H1 (cell line): ENCODE measurements around the gene YY1AP1. TPM values are rescaled to one million over a fixed set of nuclear protein-coding genes. Genes with fewer than 3 reads are reported as not detected.

ENCODE experiments used
- CTCF ChIA-PET: fragments of 300-600 bp; sonication (Branson Sonifier 250); formaldehyde crosslinking; loops from one replicate; lab custom pipeline; 2021; ENCODE audit not compliant: partially characterized antibody; lab: Charles Lee
- POLR2A ChIA-PET: fragments of 300-600 bp; sonication (Branson Sonifier 250); formaldehyde crosslinking; loops from one replicate; lab custom pipeline; 2021; ENCODE audit warnings: inconsistent platforms; ENCODE audit not compliant: partially characterized antibody; lab: Charles Lee
- DNase-seq, 2 experiments: peaks; one replicate each; pipeline versions ENCODE4 v3.0.0 to v3.0.0-alpha.2; 2010 to 2022; ENCODE audit warnings: low spot score in 2 of 2, low read depth in 1 of 2, mixed read lengths in 1 of 2
- FAIRE-seq: peaks from 2 replicates; lab custom pipeline; 2011; peaks lifted over from hg19 to GRCh38; lab: Jason Lieb, UNC
- H2AFZ ChIP-seq: 2 replicates; pipeline ENCODE4 v1.8.1; 2012; ENCODE audit warnings: low read length, inconsistent platforms
- H2AK5ac ChIP-seq: 2 replicates; pipeline ENCODE4 v1.6.1; 2013; ENCODE audit warnings: low read depth, low read length
- H2BK120ac ChIP-seq: replicated peaks from 2 replicates; pipeline ENCODE3; 2013; ENCODE audit warnings: low read depth, low read length, inconsistent platforms
- H2BK12ac ChIP-seq: 2 replicates; pipeline ENCODE4 v1.6.1; 2013; ENCODE audit warnings: low read depth, low read length
- H2BK15ac ChIP-seq: 2 replicates; pipeline ENCODE4 v1.6.1; 2013; ENCODE audit warnings: low read length
- H2BK20ac ChIP-seq: 2 replicates; pipeline ENCODE4 v1.6.1; 2013; ENCODE audit warnings: low read length
- H2BK5ac ChIP-seq: 2 replicates; pipeline ENCODE4 v1.6.1; 2013; ENCODE audit warnings: low read depth, low read length
- H3K14ac ChIP-seq: 2 replicates; pipeline ENCODE4 v1.6.1; 2013; ENCODE audit warnings: inconsistent platforms; ENCODE audit not compliant: insufficient read length
- H3K18ac ChIP-seq: 2 replicates; pipeline ENCODE4 v1.6.1; 2013; ENCODE audit warnings: low read length; ENCODE audit errors: extremely low read depth
- H3K23ac ChIP-seq: 2 replicates; pipeline ENCODE4 v1.6.1; 2013; ENCODE audit warnings: inconsistent platforms; ENCODE audit not compliant: insufficient read length
- H3K23me2 ChIP-seq: 2 replicates; pipeline ENCODE4 v1.6.1; 2013; ENCODE audit warnings: low read depth, low read length
- H3K27ac ChIP-seq: 2 replicates; pipeline ENCODE4 v1.6.1; 2011; ENCODE audit warnings: low read depth, low read length, inconsistent platforms
- H3K27me3 ChIP-seq, 4 experiments: replicated peaks in 1 of 4; 1 replicate in 1 of 4; 2 replicates in 3 of 4; pipeline versions ENCODE4 v1.6.1 to v1.8.1; 2011 to 2013; ENCODE audit warnings: low read length in 3 of 4, mild to moderate bottlenecking in 3 of 4, inconsistent platforms in 2 of 4, mixed read lengths in 2 of 4, moderate library complexity in 1 of 4; ENCODE audit not compliant: control insufficient read depth in 3 of 4, insufficient read depth in 3 of 4; ENCODE audit errors: extremely low read depth in 1 of 4
- H3K36me3 ChIP-seq, 4 experiments: 2 replicates each; pipeline versions ENCODE4 v1.6.1 to v1.8.1; 2011 to 2013; ENCODE audit warnings: mild to moderate bottlenecking in 4 of 4, low read length in 3 of 4, moderate library complexity in 2 of 4, control low read depth in 1 of 4, inconsistent platforms in 1 of 4; ENCODE audit not compliant: insufficient read depth in 4 of 4, control insufficient read depth in 2 of 4
- H3K4ac ChIP-seq: replicated peaks from 2 replicates; pipeline ENCODE3; 2013; ENCODE audit warnings: low read length, low read depth, mixed read lengths, inconsistent platforms; ENCODE audit not compliant: insufficient read length
- H3K4me1 ChIP-seq, 4 experiments: replicated peaks in 1 of 4; 1 replicate in 1 of 4; 2 replicates in 3 of 4; pipeline versions ENCODE4 v1.6.1 to v1.8.1; 2011 to 2013; ENCODE audit warnings: low read length in 3 of 4, inconsistent platforms in 2 of 4, mixed read lengths in 1 of 4; ENCODE audit not compliant: insufficient read depth in 4 of 4, control insufficient read depth in 3 of 4
- H3K4me2 ChIP-seq, 2 experiments: 2 replicates each; pipeline versions ENCODE4 v1.6.1 to v1.8.1; 2011 to 2013; ENCODE audit warnings: low read depth in 2 of 2, low read length in 2 of 2, control low read depth in 1 of 2, inconsistent platforms in 1 of 2, mild to moderate bottlenecking in 1 of 2; ENCODE audit not compliant: insufficient read depth in 1 of 2
- H3K4me3 ChIP-seq, 4 experiments: fragments of 200-600, 300-600 bp in 1 of 4; sonication (generic), shearing (Covaris generic), sonication (Bioruptor Twin) in 1 of 4; 2 replicates each; pipeline versions ENCODE4 v1.5.1 to v1.8.1; 2011 to 2016; ENCODE audit warnings: low read length in 4 of 4, low read depth in 3 of 4, control low read depth in 2 of 4, inconsistent platforms in 2 of 4, mild to moderate bottlenecking in 2 of 4, mixed read lengths in 1 of 4, moderate library complexity in 1 of 4; ENCODE audit not compliant: insufficient read depth in 2 of 4; ENCODE audit errors: extremely low read depth in 1 of 4
- H3K56ac ChIP-seq: replicated peaks from 2 replicates; pipeline ENCODE3; 2013; ENCODE audit warnings: low read depth, mild to moderate bottlenecking, mixed read lengths, low read length, inconsistent platforms; ENCODE audit not compliant: insufficient read length
- H3K79me1 ChIP-seq: 2 replicates; pipeline ENCODE4 v1.6.1; 2013; ENCODE audit warnings: low read depth, low read length, control low read depth
- H3K79me2 ChIP-seq, 2 experiments: 2 replicates each; pipeline versions ENCODE4 v1.6.1 to v1.8.1; 2012 to 2013; ENCODE audit warnings: low read length in 2 of 2, mild to moderate bottlenecking in 2 of 2, inconsistent platforms in 1 of 2; ENCODE audit not compliant: insufficient read depth in 2 of 2, control insufficient read depth in 1 of 2
- H3K9ac ChIP-seq, 4 experiments: replicated peaks in 1 of 4; 1 replicate in 1 of 4; 2 replicates in 3 of 4; pipeline versions ENCODE4 v1.6.1 to v1.8.1; 2011 to 2013; ENCODE audit warnings: low read depth in 3 of 4, low read length in 3 of 4, control low read depth in 2 of 4, mild to moderate bottlenecking in 2 of 4, moderate library complexity in 2 of 4, inconsistent platforms in 1 of 4; ENCODE audit errors: extremely low read depth in 1 of 4
- H3K9me3 ChIP-seq, 2 experiments: 2 replicates each; pipeline versions ENCODE4 v1.6.1 to v1.8.1; 2012 to 2013; ENCODE audit warnings: mild to moderate bottlenecking in 2 of 2, moderate library complexity in 2 of 2, control low read depth in 1 of 2, inconsistent platforms in 1 of 2, low read depth in 1 of 2, low read length in 1 of 2, mixed read lengths in 1 of 2; ENCODE audit not compliant: insufficient read depth in 2 of 2
- H4K20me1 ChIP-seq, 2 experiments: replicated peaks in 1 of 2; 2 replicates each; pipeline versions ENCODE3 to v1.8.1; 2011 to 2013; ENCODE audit warnings: inconsistent platforms in 2 of 2, low read length in 2 of 2, mild to moderate bottlenecking in 1 of 2; ENCODE audit not compliant: insufficient read depth in 2 of 2, control insufficient read depth in 1 of 2
- H4K5ac ChIP-seq: 2 replicates; pipeline ENCODE4 v1.6.1; 2013; ENCODE audit warnings: low read length, low read depth, mixed read lengths, inconsistent platforms; ENCODE audit not compliant: insufficient read length
- H4K8ac ChIP-seq: 2 replicates; pipeline ENCODE4 v1.8.0; 2013; ENCODE audit warnings: mild to moderate bottlenecking, moderate library complexity, low read length, inconsistent platforms; ENCODE audit not compliant: insufficient read depth; ENCODE audit errors: extremely low read depth
- H4K91ac ChIP-seq: replicated peaks from 2 replicates; pipeline ENCODE3; 2013; ENCODE audit warnings: low read length, mixed read lengths, inconsistent platforms; ENCODE audit not compliant: insufficient read length
- EP300 ChIP-seq, 2 experiments: IDR thresholded peaks; 1 replicate in 1 of 2; 2 replicates in 1 of 2; pipeline ENCODE4 v1.6.1; 2011 to 2012; ENCODE audit warnings: low read depth in 2 of 2, low read length in 2 of 2, mild to moderate bottlenecking in 2 of 2, borderline replicate concordance in 1 of 2, inconsistent platforms in 1 of 2, moderate library complexity in 1 of 2
- WGBS, 2 experiments: shearing (Covaris generic) in 1 of 2; methylation state at CpG; one replicate each; pipeline versions ENCODE4 v1.1.6 to v1.1.7; 2013 to 2015; ENCODE audit warnings: low lambda C conversion rate in 2 of 2, mixed read lengths in 2 of 2, inconsistent platforms in 1 of 2, low coverage in 1 of 2, missing lambda C conversion rate in 1 of 2; ENCODE audit not compliant: insufficient replicate concordance in 2 of 2, insufficient coverage in 1 of 2, insufficient read length in 1 of 2; ENCODE audit errors: extremely low coverage in 1 of 2, missing lambda C conversion rate in 1 of 2; 5-methylcytosine and 5-hydroxymethylcytosine counted together
- polyA plus RNA-seq, 7 experiments: library from polyadenylated mRNA; depleted of rRNA in 3 of 7; stranded (reverse) in 5 of 7; unstranded in 2 of 7; fragments of >200 nt in 5 of 7; fragments of 200-250 nt in 2 of 7; gene quantifications; 1 replicate in 5 of 7; 2 replicates in 1 of 7; 4 replicates in 1 of 7; pipeline versions ENCODE4 v1.2.1 to v1.2.3, GENCODE V29; 2011 to 2013; ENCODE audit warnings: missing spikeins in 2 of 7, mixed read lengths in 2 of 7
- total RNA-seq: library from RNA; stranded (reverse); fragmentation: NEBNext Ultra II Directional; extraction: Animal tissue kit (Norgen Biotek cat#: 25700); gene quantifications from 2 replicates; pipeline ENCODE4 v1.2.1, GENCODE V29; 2021

The YY1AP1 gene
- total and polyA plus RNA-seq, 2 of the 8 experiments (the other 6 are each of a cell fraction or from before 2014, with no cell fraction given): 44.2 to 48.6 TPM

DNA sequence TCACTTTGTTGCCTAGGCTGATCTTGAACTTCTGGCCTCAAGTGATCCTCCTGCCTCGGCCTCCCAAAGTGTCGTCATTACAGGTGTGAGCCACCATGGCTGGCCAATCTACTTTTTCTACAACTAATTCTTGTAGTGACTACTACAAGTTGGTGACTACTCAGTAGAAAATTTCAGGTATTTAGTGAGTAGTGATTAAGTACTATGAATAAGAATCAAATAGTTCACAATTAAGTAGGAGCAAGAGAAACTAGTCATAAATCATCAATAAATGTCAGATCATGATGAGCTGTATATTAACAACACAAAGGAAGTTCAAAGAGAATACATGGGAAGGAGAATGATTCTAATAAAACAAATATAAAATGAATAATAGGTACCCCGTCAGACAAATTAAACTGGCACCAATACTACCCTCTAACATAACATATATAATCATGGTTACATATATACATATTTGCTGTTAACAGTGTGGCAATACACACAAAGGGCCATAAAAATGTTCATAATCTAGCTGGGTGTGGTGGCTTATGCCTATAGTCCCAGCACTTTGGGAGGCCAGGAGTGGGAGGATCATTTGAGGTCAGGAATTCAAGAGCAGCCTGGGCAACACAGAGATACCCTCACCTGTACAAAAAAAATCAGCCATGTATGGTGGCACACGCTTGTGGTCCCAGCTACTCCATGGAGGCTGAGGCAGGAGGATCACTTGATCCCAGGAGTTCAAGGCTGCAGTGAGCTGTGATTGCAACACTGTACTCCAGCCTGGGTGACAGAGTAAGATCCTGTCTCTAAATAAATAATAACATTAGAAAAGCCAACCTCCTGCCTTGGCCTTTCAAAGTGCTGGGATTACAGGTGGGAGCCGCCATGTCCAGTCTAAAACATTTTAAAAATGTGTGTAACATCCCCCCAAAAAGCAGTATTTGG is 19.1 kb downstream of the YY1AP1 start:
- no peaks in the 10 kb centered on the region for H3K4me1 ChIP-seq
- POLR2A ChIA-PET: no interaction called here

More for the DNA sequence above, 19.1 kb downstream of the YY1AP1 start:
- CTCF ChIA-PET: no interaction called here
- no peak overlapping the region for H2AK5ac ChIP-seq
- no peak for DNase-seq
- H3K36me3 ChIP-seq: peaks cover 12 to 72% (median 34%) of the 10 kb centered on the region in 4 experiments
- no peak overlapping the region for H2BK15ac ChIP-seq
- no peak overlapping the region for H3K14ac ChIP-seq
- FAIRE-seq: no peak
- no peaks in the 10 kb centered on the region for H3K23me2 ChIP-seq
- H3K4ac ChIP-seq: no peak overlapping the region
- no peaks in the 10 kb centered on the region for H3K27me3 ChIP-seq
- no peak overlapping the region for H2AFZ ChIP-seq
- H2BK120ac ChIP-seq: no peak overlapping the region
- peaks cover 2% of the 10 kb centered on the region in 2 experiments for H4K20me1 ChIP-seq
- no peak overlapping the region for H2BK12ac ChIP-seq
- no peak overlapping the region for H2BK5ac ChIP-seq
- H3K79me2 ChIP-seq: no peaks in the 10 kb centered on the region
- TF ChIP-seq EP300 (IDR thresholded peaks at IDR 0.05; ENCODE audit: borderline replicate concordance in 1 of 2, low read depth in 2 of 2, low read length in 2 of 2): no peak
- WGBS, 2 experiments: 93% methylated on average over 5 of the region's 5 CpGs; no CpG with 5 or more reads in 1 of the 2 experiments
- no peak overlapping the region for H3K4me3 ChIP-seq
- H3K9me3 ChIP-seq: no peaks in the 10 kb centered on the region
- H4K8ac ChIP-seq: no peak overlapping the region
- no peak overlapping the region for H3K4me2 ChIP-seq
- no peak overlapping the region for H3K23ac ChIP-seq
- H3K56ac ChIP-seq: no peak overlapping the region
- no peak overlapping the region for H3K27ac ChIP-seq
- no peak overlapping the region for H3K9ac ChIP-seq
- H3K18ac ChIP-seq: no peak overlapping the region
- H3K79me1 ChIP-seq: no peaks in the 10 kb centered on the region
- H2BK20ac ChIP-seq: no peak overlapping the region
- no peak overlapping the region for H4K5ac ChIP-seq
- no peak overlapping the region for H4K91ac ChIP-seq
